Measurements from ENCODE around the gene ELOVL3. TPM values are rescaled to one million over a fixed set of nuclear protein-coding genes. Genes with fewer than 3 reads are reported as not detected.
A peak's percentile ranks its signal among the peaks of the same experiment; 100 is the strongest.

Gene ELOVL3
- total RNA-seq, 1 experiment from 2014 or later = not detected

DNA sequence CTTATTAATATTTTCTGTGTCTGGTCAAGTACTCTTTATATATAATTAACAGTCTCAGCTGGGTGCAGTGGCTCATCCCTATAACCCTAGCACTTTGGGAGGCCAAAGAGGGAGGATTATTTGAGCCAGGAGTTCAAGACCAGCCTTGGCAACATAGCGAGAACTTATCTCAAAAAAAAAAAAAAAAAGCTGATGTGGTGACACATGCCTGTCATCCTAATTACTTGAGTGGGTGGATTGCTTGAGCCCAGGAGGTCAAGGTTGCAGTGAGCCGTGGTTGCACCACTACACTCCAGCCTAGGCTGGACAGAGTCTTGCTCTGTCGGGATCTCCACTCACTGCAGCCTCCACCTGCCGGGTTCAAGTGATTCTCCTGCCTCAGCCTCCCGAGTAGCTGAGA, 6.7 kb upstream of the ELOVL3 start:
- POLR2A ChIA-PET = interaction anchor here (0.6 to 1.2 kb wide), 5 partner anchors 20 to 125 kb away, joined by 3 to 5 read pairs (median 3); no protein-coding TSS in a partner anchor
- no peak overlapping the region for H3K4me3 Mint-ChIP-seq (ENCODE audit: unreplicated experiment)
- no TSS peak for BruUV-seq (replicated peaks)
- no peak for DNase-seq (ENCODE audit: unreplicated experiment)
- CTCF ChIA-PET = interaction anchor here (0.6 to 4.5 kb wide), 4 partner anchors 9 to 266 kb away, joined by 3 to 24 read pairs (median 4); no protein-coding TSS in a partner anchor
- H3K4me1 Mint-ChIP-seq (ENCODE audit: insufficient read depth, unreplicated experiment) = no peaks in the 10 kb centered on the region
- intact Hi-C loops (cut with micrococcal nuclease) = no loop called here
- H3K9me3 Mint-ChIP-seq (ENCODE audit: unreplicated experiment) = no peaks in the 10 kb centered on the region
- H3K27me3 Mint-ChIP-seq (ENCODE audit: insufficient read depth, unreplicated experiment) = peaks cover 22% of the 10 kb centered on the region
- no peak overlapping the region for H3K27ac Mint-ChIP-seq (ENCODE audit: low read depth, unreplicated experiment)
- TF ChIP-seq, protein P1, sequence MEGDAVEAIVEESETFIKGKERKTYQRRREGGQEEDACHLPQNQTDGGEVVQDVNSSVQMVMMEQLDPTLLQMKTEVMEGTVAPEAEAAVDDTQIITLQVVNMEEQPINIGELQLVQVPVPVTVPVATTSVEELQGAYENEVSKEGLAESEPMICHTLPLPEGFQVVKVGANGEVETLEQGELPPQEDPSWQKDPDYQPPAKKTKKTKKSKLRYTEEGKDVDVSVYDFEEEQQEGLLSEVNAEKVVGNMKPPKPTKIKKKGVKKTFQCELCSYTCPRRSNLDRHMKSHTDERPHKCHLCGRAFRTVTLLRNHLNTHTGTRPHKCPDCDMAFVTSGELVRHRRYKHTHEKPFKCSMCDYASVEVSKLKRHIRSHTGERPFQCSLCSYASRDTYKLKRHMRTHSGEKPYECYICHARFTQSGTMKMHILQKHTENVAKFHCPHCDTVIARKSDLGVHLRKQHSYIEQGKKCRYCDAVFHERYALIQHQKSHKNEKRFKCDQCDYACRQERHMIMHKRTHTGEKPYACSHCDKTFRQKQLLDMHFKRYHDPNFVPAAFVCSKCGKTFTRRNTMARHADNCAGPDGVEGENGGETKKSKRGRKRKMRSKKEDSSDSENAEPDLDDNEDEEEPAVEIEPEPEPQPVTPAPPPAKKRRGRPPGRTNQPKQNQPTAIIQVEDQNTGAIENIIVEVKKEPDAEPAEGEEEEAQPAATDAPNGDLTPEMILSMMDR (IDR thresholded peaks at IDR 0.05; ENCODE audit: unreplicated experiment) = no peak
- H3K36me3 Mint-ChIP-seq (ENCODE audit: insufficient read depth, unreplicated experiment) = no peaks in the 10 kb centered on the region

DNA sequence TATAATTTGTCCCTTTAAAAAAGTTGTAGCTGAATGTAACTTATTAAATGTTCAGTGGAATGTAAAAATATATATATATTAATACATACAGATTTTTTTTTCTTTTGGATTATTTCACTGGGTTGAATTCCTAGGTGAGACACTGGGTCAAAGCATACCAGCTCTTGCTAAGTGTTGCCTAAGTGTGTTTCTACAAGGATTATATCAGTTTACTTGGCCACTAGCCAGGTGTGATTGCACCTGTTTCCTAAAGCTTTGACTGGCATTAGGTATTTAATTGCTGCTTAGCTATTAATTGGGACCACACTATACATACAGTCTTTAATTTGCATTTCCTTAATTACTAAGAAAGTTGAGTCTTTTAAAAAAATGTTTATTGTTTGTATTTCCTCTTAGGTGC, 5.5 kb upstream of the ELOVL3 start:
- CTCF ChIA-PET = interaction anchor here (1.0 to 4.5 kb wide), 3 partner anchors 9 to 130 kb away, joined by 4 to 24 read pairs (median 10); no protein-coding TSS in a partner anchor
- no peaks in the 10 kb centered on the region for H3K36me3 Mint-ChIP-seq (ENCODE audit: insufficient read depth, unreplicated experiment)
- POLR2A ChIA-PET = interaction anchor here (0.5 kb wide), 1 partner anchor 89 kb away, joined by 3 read pairs; no protein-coding TSS in a partner anchor
- TF ChIP-seq, protein P1 (IDR thresholded peaks at IDR 0.05; ENCODE audit: unreplicated experiment) = no peak
- H3K27ac Mint-ChIP-seq (ENCODE audit: low read depth, unreplicated experiment) = no peak overlapping the region
- H3K4me3 Mint-ChIP-seq (ENCODE audit: unreplicated experiment) = no peak overlapping the region
- no peaks in the 10 kb centered on the region for H3K9me3 Mint-ChIP-seq (ENCODE audit: unreplicated experiment)
- peaks cover 25% of the 10 kb centered on the region for H3K27me3 Mint-ChIP-seq (ENCODE audit: insufficient read depth, unreplicated experiment)
- no TSS peak for BruUV-seq (replicated peaks)
- H3K4me1 Mint-ChIP-seq (ENCODE audit: insufficient read depth, unreplicated experiment) = peaks cover 2% of the 10 kb centered on the region
- intact Hi-C loops (cut with micrococcal nuclease) = loop anchor here (10.0 kb wide), 1 partner anchor 204 kb away; the partner anchor contains the start of gene FBXL15
- DNase-seq (ENCODE audit: unreplicated experiment) = peak; percentile 21

DNA sequence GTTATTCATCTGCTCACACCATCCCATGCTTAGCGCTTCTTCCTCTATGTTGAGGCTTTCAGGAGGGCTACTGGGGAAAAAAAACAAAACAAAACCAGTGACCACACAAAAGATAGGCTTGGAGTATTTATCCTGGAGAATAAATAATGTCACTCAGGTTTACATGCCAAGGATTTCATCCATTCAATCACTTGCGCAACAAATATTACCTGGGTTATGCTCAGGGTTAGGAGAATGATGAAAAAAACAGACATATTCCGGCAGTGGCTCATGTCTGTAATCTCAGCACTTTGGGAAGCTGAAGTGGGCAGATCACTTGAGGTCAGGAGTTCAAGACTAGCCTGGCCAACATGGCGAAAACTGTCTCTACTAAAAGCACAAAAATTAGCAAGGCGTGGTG, 3.3 kb upstream of the ELOVL3 start:
- Mint-ChIP-seq H3K36me3 (ENCODE audit: insufficient read depth, unreplicated experiment) (no peaks in the 10 kb centered on the region), H3K27me3 (ENCODE audit: insufficient read depth, unreplicated experiment) (peaks cover 30% of the 10 kb centered on the region), H3K4me3 (ENCODE audit: unreplicated experiment) (no peak overlapping the region), H3K9me3 (ENCODE audit: unreplicated experiment) (no peaks in the 10 kb centered on the region), H3K27ac (ENCODE audit: low read depth, unreplicated experiment) (no peak overlapping the region), H3K4me1 (ENCODE audit: insufficient read depth, unreplicated experiment) (peaks cover 22% of the 10 kb centered on the region)
- no peak for DNase-seq (ENCODE audit: unreplicated experiment)
- no TSS peak for BruUV-seq (replicated peaks)
- intact Hi-C loops (cut with micrococcal nuclease) = loop anchor here (10.0 kb wide), 1 partner anchor 202 kb away; the partner anchor contains the start of gene FBXL15
- CTCF ChIA-PET = interaction anchor here (0.7 to 17.5 kb wide), 2 partner anchors 16 to 129 kb away, joined by 3 to 354 read pairs; no protein-coding TSS in a partner anchor
- TF ChIP-seq, protein P1 (IDR thresholded peaks at IDR 0.05; ENCODE audit: unreplicated experiment) = no peak
- POLR2A ChIA-PET = interaction anchor here (0.6 kb wide), 1 partner anchor 24 kb away, joined by 3 read pairs; no protein-coding TSS in a partner anchor

- ChIA-PET POLR2A (interaction anchor here (0.7 to 2.7 kb wide), 12 partner anchors 14 to 415 kb away, joined by 3 to 14 read pairs (median 4); partner anchors contain the start of genes C10orf95, CUEDC2 and FBXL15), CTCF (interaction anchor here (0.9 to 17.5 kb wide), 12 partner anchors 14 to 177 kb away, joined by 3 to 354 read pairs (median 6); partner anchors contain the start of gene PITX3)
- Mint-ChIP-seq H3K36me3 (ENCODE audit: insufficient read depth, unreplicated experiment) (peaks cover 6% of the 10 kb centered on the region), H3K9me3 (ENCODE audit: unreplicated experiment) (no peaks in the 10 kb centered on the region), H3K4me1 (ENCODE audit: insufficient read depth, unreplicated experiment) (peaks cover 25% of the 10 kb centered on the region), H3K27me3 (ENCODE audit: insufficient read depth, unreplicated experiment) (peaks cover 31% of the 10 kb centered on the region), H3K4me3 (ENCODE audit: unreplicated experiment) (peak overlapping the region; percentile 62), H3K27ac (ENCODE audit: low read depth, unreplicated experiment) (no peak overlapping the region)
- no peak for DNase-seq (ENCODE audit: unreplicated experiment)
- TF ChIP-seq, protein P1 (IDR thresholded peaks at IDR 0.05; ENCODE audit: unreplicated experiment) = no peak
- intact Hi-C loops (cut with micrococcal nuclease) = loop anchor here (10.0 kb wide), 1 partner anchor 198 kb away; the partner anchor contains the start of gene FBXL15
- no TSS peak for BruUV-seq (replicated peaks)
These were observed 407 bp downstream of the ELOVL3 start for GRCh38 chr10:102226542-102226870.

All from MCF 10A (cell line).